HG02623 (cell line): ENCODE measurements around the gene TFR2.

ENCODE experiments used
- ATAC-seq: cut with Tn5 transposase; IDR thresholded peaks from one replicate; pipeline ENCODE4 v1.9.1; 2021; ENCODE audit warnings: moderate library complexity; ENCODE audit not compliant: unreplicated experiment

TFR2 gene

DNA sequence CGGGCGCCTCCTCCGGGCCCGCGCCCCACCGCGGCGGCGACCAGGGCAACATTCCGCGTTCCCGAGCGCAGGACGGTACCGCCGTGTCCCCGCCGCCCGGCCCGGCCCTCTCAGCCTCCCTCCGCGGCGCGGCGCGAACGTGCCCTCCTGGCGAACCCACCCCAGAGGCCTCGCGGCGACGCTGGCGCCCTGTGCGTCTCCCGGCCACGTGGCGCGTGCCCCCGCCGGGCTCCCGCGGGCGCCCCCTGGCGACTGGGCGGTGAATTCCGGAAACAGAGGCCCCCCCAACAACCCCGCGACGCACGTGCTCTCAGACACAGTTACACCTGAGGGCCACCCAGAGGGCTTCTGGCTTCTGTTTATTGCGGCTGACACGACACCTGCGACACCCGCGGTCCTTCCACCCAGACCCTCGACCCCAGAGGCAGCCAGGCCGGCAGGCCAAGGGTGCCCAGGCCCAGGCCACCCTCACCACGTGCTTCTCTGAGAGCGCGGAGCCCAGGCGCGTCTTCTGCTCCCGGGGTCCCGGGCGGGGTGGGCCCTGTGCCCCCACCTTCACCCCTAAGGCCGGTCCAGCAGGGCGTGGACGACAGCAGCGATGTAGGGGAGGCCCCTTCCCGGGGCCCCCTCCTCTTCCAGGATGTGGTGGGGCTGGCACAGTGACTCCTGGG, 67.5 kb downstream of the TFR2 start, which contains the start of gene SAP25:
TSS of gene SAP25 (minus strand) at position 210 of the 671 bp plus-strand sequence. CDS start at position 52, 158 bp downstream.
- ATAC-seq = no peak

DNA sequence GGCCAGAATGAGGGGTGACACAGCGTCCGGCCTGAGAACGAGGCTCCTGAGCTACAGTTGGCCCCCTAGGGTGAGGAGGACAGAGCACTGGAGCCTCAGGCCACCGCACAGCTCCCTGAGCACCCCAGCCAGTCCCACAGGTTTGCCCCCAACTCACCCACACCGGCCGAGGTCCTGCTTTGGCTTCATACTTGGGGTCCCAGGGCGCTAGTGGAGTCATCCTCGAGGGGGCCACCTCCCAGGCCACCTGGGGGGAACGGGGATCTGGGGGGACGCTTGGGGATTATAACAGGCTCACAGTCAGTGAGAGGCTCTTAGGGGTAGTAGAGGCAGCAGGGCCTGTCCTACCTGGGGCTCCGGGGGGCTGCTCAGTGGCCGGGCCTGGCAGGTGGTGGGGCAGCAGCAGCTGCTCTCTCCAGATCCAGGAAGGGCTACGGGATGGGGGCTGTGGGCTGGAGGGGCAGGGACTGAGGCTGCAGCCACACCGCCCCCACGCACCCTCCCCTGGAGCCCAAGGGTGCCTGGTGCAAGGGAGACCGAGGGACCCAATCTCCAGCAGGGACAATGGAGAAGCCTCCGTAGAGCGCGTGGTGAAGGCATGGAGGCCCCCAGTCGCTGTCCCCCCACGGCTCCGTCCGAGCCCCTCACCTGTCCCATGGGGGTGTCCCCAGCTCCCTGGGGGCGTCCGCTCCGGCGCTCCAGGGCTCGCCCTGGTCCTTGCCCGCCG, 68.2 kb downstream of the TFR2 start:
- no peak for ATAC-seq

DNA sequence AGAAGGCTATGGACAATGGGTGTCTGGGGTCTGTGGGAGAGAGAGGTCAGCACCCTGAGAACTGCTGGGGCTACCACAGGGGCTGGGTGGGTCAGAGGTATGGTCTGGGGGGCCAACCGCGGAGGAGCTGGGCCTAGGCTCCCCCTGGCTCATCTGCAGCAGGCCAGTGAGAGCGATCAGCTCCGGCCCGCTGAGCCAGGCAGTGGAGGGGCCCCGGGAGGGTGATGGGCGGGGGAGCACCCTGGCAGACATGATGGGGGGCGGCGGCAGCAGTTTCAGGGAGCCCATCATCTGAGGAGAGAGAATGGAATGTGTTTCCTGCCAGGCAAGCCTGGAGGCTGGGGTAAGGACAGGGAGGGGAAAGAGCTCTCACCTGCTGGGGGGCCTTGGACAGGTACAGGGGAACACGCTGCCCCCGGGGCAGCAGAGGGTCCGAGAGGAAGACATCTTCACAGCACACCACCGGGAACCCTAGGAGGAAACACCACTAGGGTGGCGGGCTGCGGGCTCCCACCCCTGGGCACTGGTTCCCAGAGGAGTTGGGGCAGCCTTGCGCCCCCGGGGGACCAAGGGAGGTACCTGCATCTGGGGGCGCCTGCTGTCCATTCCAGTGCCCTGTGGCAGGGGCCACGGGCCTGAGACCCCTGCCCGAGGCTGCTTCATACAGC, 68.9 kb downstream of the TFR2 start:
- no peak for ATAC-seq

DNA sequence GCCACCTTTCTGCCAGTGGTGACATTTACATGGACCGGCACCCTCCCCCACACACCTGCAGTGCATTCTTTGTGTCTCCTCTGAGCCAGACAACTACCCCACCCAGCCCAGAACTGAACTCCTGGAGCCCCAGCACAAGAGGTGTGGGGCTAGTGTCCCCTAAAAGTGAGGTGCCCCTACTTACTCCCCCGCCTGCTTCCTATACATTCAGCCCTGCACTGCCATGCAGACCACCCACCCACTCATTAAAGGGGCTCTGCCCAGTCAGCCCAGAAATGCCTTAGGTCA, 69.6 kb downstream of the TFR2 start:
- ATAC-seq = no peak

DNA sequence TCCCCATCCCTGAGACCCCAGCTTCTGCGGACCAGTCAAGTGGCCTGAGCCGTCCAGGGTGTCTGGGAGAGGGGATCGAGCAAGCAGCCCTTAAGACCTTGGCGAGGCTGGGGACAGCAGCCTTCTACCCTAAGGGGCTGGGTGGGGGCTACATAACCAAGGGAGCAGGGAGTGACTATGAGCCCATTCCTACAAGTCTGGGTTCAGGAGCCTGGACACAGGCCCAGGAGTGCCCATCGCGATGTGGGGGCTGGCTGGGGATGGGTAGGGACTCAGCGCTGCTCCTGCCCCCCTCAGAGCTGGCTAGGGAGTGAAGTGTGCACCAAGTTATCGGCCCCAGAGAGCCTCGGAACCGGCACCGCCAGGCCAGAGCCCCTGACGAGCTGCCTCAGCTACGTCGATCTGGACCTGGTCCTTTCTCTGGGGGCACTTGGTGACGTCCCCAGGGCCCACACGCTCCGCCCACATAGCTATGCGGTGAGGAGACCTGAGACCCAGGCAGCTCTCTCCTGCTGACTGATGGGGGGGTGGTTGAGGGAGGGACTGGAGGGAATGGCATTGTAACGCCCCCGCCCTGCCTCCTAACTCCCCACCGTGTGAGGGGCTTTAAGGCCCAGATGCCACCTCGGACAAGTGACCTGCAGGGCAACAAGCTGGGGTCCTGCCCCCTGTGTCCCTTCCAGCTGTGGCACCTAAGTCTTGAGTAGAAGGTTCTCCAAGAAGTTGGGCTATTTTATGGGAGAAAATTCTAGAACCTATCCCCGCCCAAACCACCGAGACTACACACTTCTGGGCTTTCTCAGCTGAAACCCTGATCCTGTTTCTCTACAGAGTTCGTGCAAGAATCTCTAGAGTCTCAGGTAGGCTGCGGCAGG, 70.2 kb downstream of the TFR2 start:
- ATAC-seq = no peak
